ENCODE data around the gene MCHR1. TPM values are rescaled to one million over a fixed set of nuclear protein-coding genes. Genes with fewer than 3 reads are reported as not detected.
"Not testable (repeated sequence)": the region's sequence is repeated elsewhere in the genome, so short reads cannot be mapped to it uniquely, and the experiment has no call there.

The MCHR1 gene
- total RNA-seq, 1 donor from 2014 or later = 0.39 TPM

GRCh38 chr22:40691532-40691931, 12.2 kb downstream of the MCHR1 start:
- DNase-seq = no peak

GRCh38 chr22:40694411-40694810, 15.1 kb downstream of the MCHR1 start:
- peak; percentile 75 for DNase-seq

- DNase-seq = no peak
Observed at GRCh38 chr22:40701274-40701673, 22.0 kb downstream of the MCHR1 start.

GRCh38 chr22:40703174-40703573, 23.9 kb downstream of the MCHR1 start:
- DNase-seq = no peak

- DNase-seq = no peak
Observed at GRCh38 chr22:40703736-40704135, 24.5 kb downstream of the MCHR1 start.

GRCh38 chr22:40705918-40706682, 26.8 kb downstream of the MCHR1 start:
- DNase-seq = no peak

GRCh38 chr22:40707154-40707553, 27.9 kb downstream of the MCHR1 start:
- DNase-seq = no peak

GRCh38 chr22:40708177-40708576, 28.9 kb downstream of the MCHR1 start:
- no peak for DNase-seq

GRCh38 chr22:40709752-40710413, 30.6 kb downstream of the MCHR1 start:
- DNase-seq = peak; percentile 87

GRCh38 chr22:40712311-40712710, 33.0 kb downstream of the MCHR1 start:
- DNase-seq = no peak

- DNase-seq = no peak
Observed at GRCh38 chr22:40714499-40715337, 35.4 kb downstream of the MCHR1 start.

- DNase-seq = no peak
Observed at GRCh38 chr22:40716116-40716515, 36.8 kb downstream of the MCHR1 start.

- not testable (repeated sequence) for DNase-seq
Observed at GRCh38 chr22:40717657-40718056, 38.4 kb downstream of the MCHR1 start.

- DNase-seq = no peak
Observed at GRCh38 chr22:40718250-40719204, 39.2 kb downstream of the MCHR1 start.

GRCh38 chr22:40719599-40719998, 40.3 kb downstream of the MCHR1 start:
- DNase-seq = no peak

GRCh38 chr22:40720156-40720537, 40.9 kb downstream of the MCHR1 start:
- not testable (repeated sequence) for DNase-seq

- DNase-seq = no peak
Observed at GRCh38 chr22:40720538-40721256, 41.4 kb downstream of the MCHR1 start.

GRCh38 chr22:40721266-40721665, 42.0 kb downstream of the MCHR1 start:
- DNase-seq = no peak

- no peak for DNase-seq
Observed at GRCh38 chr22:40723396-40723933, 44.2 kb downstream of the MCHR1 start.

GRCh38 chr22:40726514-40726913, 47.2 kb downstream of the MCHR1 start:
- DNase-seq = no peak
